Endothelial cell (in vitro differentiated cells): ENCODE results near the gene ELOF1. TPM values are rescaled to one million over a fixed set of nuclear protein-coding genes. Genes with fewer than 3 reads are reported as not detected.
"Not testable (repeated sequence)": the region's sequence is repeated elsewhere in the genome, so short reads cannot be mapped to it uniquely, and the experiment has no call there.

Experiments
- DNase-seq: peaks from one replicate; pipeline ENCODE4 v3.0.0; 2021; ENCODE audit warnings: low spot score
- H3K27ac Mint-ChIP-seq: one replicate; pipeline ENCODE4 v1.8.0; 2021; ENCODE audit warnings: mixed read lengths, inconsistent platforms; ENCODE audit not compliant: unreplicated experiment
- H3K27me3 Mint-ChIP-seq: one replicate; pipeline ENCODE4 v1.8.0; 2021; ENCODE audit warnings: mild to moderate bottlenecking, moderate library complexity, mixed read lengths, inconsistent platforms; ENCODE audit not compliant: unreplicated experiment
- H3K36me3 Mint-ChIP-seq: one replicate; pipeline ENCODE4 v1.8.0; 2021; ENCODE audit warnings: mild to moderate bottlenecking, low read depth, mixed read lengths, inconsistent platforms; ENCODE audit not compliant: unreplicated experiment
- H3K4me1 Mint-ChIP-seq: one replicate; pipeline ENCODE4 v1.8.0; 2021; ENCODE audit warnings: mild to moderate bottlenecking, mixed read lengths, inconsistent platforms; ENCODE audit not compliant: unreplicated experiment
- H3K4me3 Mint-ChIP-seq: one replicate; pipeline ENCODE4 v1.8.0; 2021; ENCODE audit warnings: mild to moderate bottlenecking, mixed read lengths, inconsistent platforms; ENCODE audit not compliant: unreplicated experiment
- H3K9me3 Mint-ChIP-seq: one replicate; pipeline ENCODE4 v1.8.0; 2021; ENCODE audit warnings: mixed read lengths, inconsistent platforms; ENCODE audit not compliant: unreplicated experiment
- CTCF ChIP-seq: fragments of 200-600 bp; sonication (generic); IDR thresholded peaks from one replicate; pipeline ENCODE4 v1.5.0; 2021; ENCODE audit warnings: antibody characterized with exemption; ENCODE audit not compliant: unreplicated experiment
- total RNA-seq: library from RNA; stranded (reverse); fragmentation: NEBNext Ultra II Directional; extraction: Animal tissue kit (Norgen Biotek cat#: 25700); gene quantifications from one replicate; pipeline ENCODE4 v1.2.1, GENCODE V29; 2021; ENCODE audit not compliant: unreplicated experiment

The ELOF1 gene
- total RNA-seq, 1 donor from 2014 or later, result 44.0 TPM

- H3K9me3 Mint-ChIP-seq, result no peaks in the 10 kb centered on the region
- H3K36me3 Mint-ChIP-seq, result no peaks in the 10 kb centered on the region
- no peak for TF ChIP-seq CTCF
- DNase-seq, result no peak
- H3K27me3 Mint-ChIP-seq, result peaks cover 5% of the 10 kb centered on the region
- no peak overlapping the region for H3K4me3 Mint-ChIP-seq
- peaks cover 7% of the 10 kb centered on the region for H3K4me1 Mint-ChIP-seq
- no peak overlapping the region for H3K27ac Mint-ChIP-seq
Observed at GRCh38 chr19:11566164-11566563, 7.1 kb upstream of the ELOF1 start.

GRCh38 chr19:11565649-11565980 lies 6.6 kb upstream of the ELOF1 start:
- not testable (repeated sequence) for H3K27me3 Mint-ChIP-seq, H3K36me3 Mint-ChIP-seq, H3K4me1 Mint-ChIP-seq, DNase-seq, H3K9me3 Mint-ChIP-seq, H3K27ac Mint-ChIP-seq, H3K4me3 Mint-ChIP-seq

- DNase-seq, H3K27ac Mint-ChIP-seq, H3K4me3 Mint-ChIP-seq, H3K36me3 Mint-ChIP-seq, H3K9me3 Mint-ChIP-seq, H3K27me3 Mint-ChIP-seq: not testable (repeated sequence)
- H3K4me1 Mint-ChIP-seq, result peaks cover 14% of the 10 kb centered on the region
Observed at GRCh38 chr19:11564082-11564807, 5.2 kb upstream of the ELOF1 start.

GRCh38 chr19:11563532-11563931 lies 4.5 kb upstream of the ELOF1 start:
- no peaks in the 10 kb centered on the region for H3K9me3 Mint-ChIP-seq
- H3K27ac Mint-ChIP-seq, result peak overlapping the region; percentile 67
- H3K27me3 Mint-ChIP-seq, result peaks cover 7% of the 10 kb centered on the region
- H3K4me3 Mint-ChIP-seq, result no peak overlapping the region
- peaks cover 16% of the 10 kb centered on the region for H3K4me1 Mint-ChIP-seq
- no peak for TF ChIP-seq CTCF
- no peaks in the 10 kb centered on the region for H3K36me3 Mint-ChIP-seq
- no peak for DNase-seq

GRCh38 chr19:11560404-11561051 lies 1.5 kb upstream of the ELOF1 start:
- Mint-ChIP-seq H3K9me3 (no peaks in the 10 kb centered on the region), H3K27me3 (peaks cover 12% of the 10 kb centered on the region), H3K4me1 (peaks cover 22% of the 10 kb centered on the region), H3K27ac (peak overlapping the region; percentile 32), H3K36me3 (peaks cover 3% of the 10 kb centered on the region), H3K4me3 (peak overlapping the region; percentile 82)
- DNase-seq, result peak; percentile 71
- TF ChIP-seq CTCF, result peak; percentile 78

- no peak for DNase-seq
- TF ChIP-seq CTCF, result no peak
- Mint-ChIP-seq H3K27me3 (peaks cover 10% of the 10 kb centered on the region), H3K4me1 (peaks cover 15% of the 10 kb centered on the region), H3K9me3 (no peaks in the 10 kb centered on the region), H3K4me3 (peak overlapping the region; percentile 2), H3K36me3 (peaks cover 7% of the 10 kb centered on the region), H3K27ac (no peak overlapping the region)
Observed at GRCh38 chr19:11556634-11557420, 2.2 kb downstream of the ELOF1 start.
